ENCODE data around the gene BCL6B.
"Not testable (repeated sequence)": the region's sequence is repeated elsewhere in the genome, so short reads cannot be mapped to it uniquely, and the experiment has no call there.

BCL6B gene

GRCh38 chr17:7022781-7023571 is at the start of gene BCL6B:
TSS of gene BCL6B (plus strand) at chr17:7023050. CDS start at chr17:7023672, 622 bp downstream.
- no peak for DNase-seq

GRCh38 chr17:6979440-6979839 is 43.4 kb upstream of the BCL6B start:
- not testable (repeated sequence) for DNase-seq

- peak; percentile 43 for DNase-seq
Observed at GRCh38 chr17:6981426-6981825, 41.4 kb upstream of the BCL6B start.

- DNase-seq = no peak
Observed at GRCh38 chr17:6985266-6985665, 37.6 kb upstream of the BCL6B start.

- DNase-seq = no peak
Observed at GRCh38 chr17:6986676-6987075, 36.2 kb upstream of the BCL6B start.

GRCh38 chr17:6989779-6990178 is 33.1 kb upstream of the BCL6B start:
- no peak for DNase-seq

GRCh38 chr17:6993613-6994056 is 29.2 kb upstream of the BCL6B start:
- peak; percentile 97 for DNase-seq

GRCh38 chr17:6994118-6994598 is 28.7 kb upstream of the BCL6B start:
- DNase-seq = no peak

GRCh38 chr17:6994666-6995256 is 28.1 kb upstream of the BCL6B start:
- peak; percentile 67 for DNase-seq

GRCh38 chr17:6995500-6996255 is 27.2 kb upstream of the BCL6B start, which contains the start of gene ALOX12:
TSS of gene ALOX12 (plus strand) at chr17:6996049. CDS start at chr17:6996118, 69 bp downstream.
- DNase-seq = no peak

- no peak for DNase-seq
Observed at GRCh38 chr17:6996256-6997011, 26.4 kb upstream of the BCL6B start.

- no peak for DNase-seq
Observed at GRCh38 chr17:6997171-6997570, 25.7 kb upstream of the BCL6B start.

- peak; percentile 12 for DNase-seq
Observed at GRCh38 chr17:6998855-6999508, 23.9 kb upstream of the BCL6B start.

- peak; percentile 63 for DNase-seq
Observed at GRCh38 chr17:7001318-7001961, 21.4 kb upstream of the BCL6B start.

- no peak for DNase-seq
Observed at GRCh38 chr17:7002288-7003047, 20.4 kb upstream of the BCL6B start.

- no peak for DNase-seq
Observed at GRCh38 chr17:7003745-7004144, 19.1 kb upstream of the BCL6B start.

GRCh38 chr17:7004398-7005253 is 18.2 kb upstream of the BCL6B start:
- peak; percentile 92 for DNase-seq

GRCh38 chr17:7005716-7006115 is 17.1 kb upstream of the BCL6B start:
- DNase-seq = no peak

- DNase-seq = peak; percentile 17
Observed at GRCh38 chr17:7007143-7007542, 15.7 kb upstream of the BCL6B start.

GRCh38 chr17:7010523-7010922 is 12.3 kb upstream of the BCL6B start:
- DNase-seq = no peak

Measured in OCI-M1 (cell line).